ENCODE measurements around the gene DLL3. TPM values are rescaled to one million over a fixed set of nuclear protein-coding genes. Genes with fewer than 3 reads are reported as not detected.
"Not testable (repeated sequence)": the region's sequence is repeated elsewhere in the genome, so short reads cannot be mapped to it uniquely, and the experiment has no call there.

DLL3 gene
- not detected for total RNA-seq

- WGBS, 2 donors, result 2 to 3% methylated on average over 7 to 56 of the region's 60 CpGs
- Histone ChIP-seq H3K4me1 (peaks cover 27% of the 10 kb centered on the region), H3K4me3 (no peak within 1 kb of the TSS), H3K36me3 (replicated peaks in 1 of 2; ENCODE audit: insufficient read depth in 1 of 2, low read depth in 2 of 2) (no peaks in the 10 kb centered on the region), H3K9me3 (no peaks in the 10 kb centered on the region), H3K27me3 (peaks cover 0 to 9% of the 10 kb centered on the region in 2 donors), H3K27ac (no peak within 1 kb of the TSS)
- intact Hi-C loops (cut with DNase I), result no loop called here
- TF ChIP-seq CTCF (IDR thresholded peaks at IDR 0.05) (no peak), POLR2A (IDR thresholded peaks at IDR 0.05) (no peak)
- no peak for DNase-seq
- no peak for ATAC-seq
Observed at GRCh38 chr19:39498798-39499642, at the start of gene DLL3. TSS of gene DLL3 (plus strand) at chr19:39498947. CDS start at chr19:39498975, 28 bp downstream.

- 71 to 86% methylated on average over 6 to 8 of the region's 8 CpGs for WGBS, 2 donors
- TF ChIP-seq POLR2A (IDR thresholded peaks at IDR 0.05), result no peak
- no peak for TF ChIP-seq CTCF (IDR thresholded peaks at IDR 0.05)
- no peak for DNase-seq
- Histone ChIP-seq H3K27me3 (no peaks in the 10 kb centered on the region), H3K27ac (no peak overlapping the region), H3K4me1 (peaks cover 47% of the 10 kb centered on the region), H3K36me3 (replicated peaks in 1 of 2; ENCODE audit: insufficient read depth in 1 of 2, low read depth in 2 of 2) (peaks cover 0 to 5% of the 10 kb centered on the region in 2 donors), H3K4me3 (no peak overlapping the region), H3K9me3 (no peaks in the 10 kb centered on the region)
- intact Hi-C loops (cut with DNase I), result loop anchor here (10.0 kb wide), 1 partner anchor 86 kb away; the partner anchor contains the start of gene EID2B
- ATAC-seq, result no peak
Observed at GRCh38 chr19:39449116-39449797, 49.5 kb upstream of the DLL3 start.

- H3K27ac ChIP-seq; H3K4me3 ChIP-seq; intact Hi-C loops (cut with DNase I); H3K27me3 ChIP-seq; H3K36me3 ChIP-seq (replicated peaks in 1 of 2; ENCODE audit: insufficient read depth in 1 of 2, low read depth in 2 of 2); H3K9me3 ChIP-seq; ATAC-seq; DNase-seq: not testable (repeated sequence)
- 93 to 95% methylated on average over 8 of the region's 8 CpGs for WGBS, 2 donors
- H3K4me1 ChIP-seq, result peaks cover 42% of the 10 kb centered on the region
Observed at GRCh38 chr19:39451257-39451656, 47.5 kb upstream of the DLL3 start.

GRCh38 chr19:39463403-39463802 lies 35.3 kb upstream of the DLL3 start:
- 65 to 90% methylated on average over 3 of the region's 3 CpGs for WGBS, 2 donors

More at GRCh38 chr19:39463403-39463802, 35.3 kb upstream of the DLL3 start:
- no peaks in the 10 kb centered on the region for H3K27me3 ChIP-seq
- H3K27ac ChIP-seq, result no peak overlapping the region
- no peak for TF ChIP-seq POLR2A (IDR thresholded peaks at IDR 0.05)
- TF ChIP-seq CTCF (IDR thresholded peaks at IDR 0.05), result no peak
- H3K9me3 ChIP-seq, result no peaks in the 10 kb centered on the region
- H3K4me1 ChIP-seq, result no peaks in the 10 kb centered on the region
- no peak for ATAC-seq
- no peak for DNase-seq
- peaks cover 31 to 57% of the 10 kb centered on the region in 2 donors for H3K36me3 ChIP-seq (replicated peaks in 1 of 2; ENCODE audit: insufficient read depth in 1 of 2, low read depth in 2 of 2)
- no peak overlapping the region for H3K4me3 ChIP-seq
- intact Hi-C loops (cut with DNase I), result no loop called here
